Gastroesophageal sphincter (tissue), 3 donors: ENCODE data around the gene WDR18.

ENCODE experiments used
- CTCF ChIP-seq, 4 experiments: fragments of 200-600 bp in 2 of 4; fragments of 450-650 bp in 2 of 4; sonication (generic) in 1 of 4; IDR thresholded peaks; one replicate each; pipeline ENCODE4 v1.5.1; 2017 to 2019; ENCODE audit warnings: antibody characterized with exemption in 4 of 4, mild to moderate bottlenecking in 2 of 4, moderate library complexity in 2 of 4
- POLR2A ChIP-seq, 2 donors: fragments of 450-650 bp; IDR thresholded peaks; one replicate each; pipeline ENCODE4 v1.6.1; 2017; ENCODE audit warnings: antibody characterized with exemption in 2 of 2, mild to moderate bottlenecking in 2 of 2, moderate library complexity in 1 of 2

- TF ChIP-seq CTCF (IDR thresholded peaks at IDR 0.05) (no peak), POLR2A (IDR thresholded peaks at IDR 0.05) (no peak)
Observed at GRCh38 chr19:1000591-1001537, 16.7 kb downstream of the WDR18 start.
